LNCaP clone FGC (cell line): Measurements from ENCODE around the gene HUWE1.

ENCODE experiments used
- DNase-seq: peaks from one replicate; pipeline ENCODE4 v3.0.0-alpha.2; 2011; ENCODE audit warnings: low read depth
- H3K4me3 ChIP-seq: 2 replicates; pipeline ENCODE4 v1.5.1; 2011; ENCODE audit warnings: mild to moderate bottlenecking, low read depth, low read length, control low read depth
- CTCF ChIP-seq: IDR thresholded peaks from 2 replicates; pipeline ENCODE4 v1.5.1; 2012; ENCODE audit warnings: mild to moderate bottlenecking; ENCODE audit not compliant: control insufficient read depth, insufficient read depth; ENCODE audit errors: extremely low read depth

HUWE1 gene

GRCh38 chrX:53644751-53645150, 41.8 kb downstream of the HUWE1 start:
- no peak for TF ChIP-seq CTCF
- DNase-seq, result no peak
- no peak overlapping the region for H3K4me3 ChIP-seq

- DNase-seq, result no peak
- TF ChIP-seq CTCF, result no peak
- no peak overlapping the region for H3K4me3 ChIP-seq
Observed at GRCh38 chrX:53642337-53642736, 44.2 kb downstream of the HUWE1 start.

GRCh38 chrX:53639257-53639656, 47.3 kb downstream of the HUWE1 start:
- no peak for TF ChIP-seq CTCF
- no peak for DNase-seq
- no peak overlapping the region for H3K4me3 ChIP-seq

- TF ChIP-seq CTCF, result no peak
- DNase-seq, result no peak
- no peak overlapping the region for H3K4me3 ChIP-seq
Observed at GRCh38 chrX:53637479-53637878, 49.0 kb downstream of the HUWE1 start.

- TF ChIP-seq CTCF, result no peak
- DNase-seq, result no peak
- no peak overlapping the region for H3K4me3 ChIP-seq
Observed at GRCh38 chrX:53631156-53631555, 55.4 kb downstream of the HUWE1 start.

- no peak for TF ChIP-seq CTCF
- H3K4me3 ChIP-seq, result no peak overlapping the region
- no peak for DNase-seq
Observed at GRCh38 chrX:53630261-53630660, 56.3 kb downstream of the HUWE1 start.

- DNase-seq, result no peak
- no peak for TF ChIP-seq CTCF
- H3K4me3 ChIP-seq, result no peak overlapping the region
Observed at GRCh38 chrX:53622431-53622830, 64.1 kb downstream of the HUWE1 start.
